ENCODE measurements around the gene NRXN3.

Gene NRXN3

DNA sequence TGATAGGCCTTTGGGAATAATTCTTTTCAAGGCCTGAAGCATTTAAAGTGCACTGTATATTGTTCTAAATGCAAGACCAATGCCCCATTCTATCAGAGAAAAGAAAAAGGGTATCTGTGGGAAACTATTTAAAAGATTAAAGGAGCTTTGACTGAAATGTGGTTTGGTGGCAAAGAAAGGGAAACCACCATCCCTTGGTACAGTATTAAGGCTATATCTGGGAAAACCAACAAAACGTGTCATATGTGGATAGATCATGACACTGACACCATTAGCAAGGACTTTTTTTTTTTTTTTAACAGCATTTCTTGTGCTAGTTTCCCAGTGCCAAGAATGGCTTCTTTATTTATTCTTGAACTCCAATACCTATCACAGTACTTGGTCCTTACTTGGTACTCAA, 1150.4 kb downstream of the NRXN3 start:
- DNase-seq (ENCODE audit: extremely low read depth, low read depth) = no peak

DNA sequence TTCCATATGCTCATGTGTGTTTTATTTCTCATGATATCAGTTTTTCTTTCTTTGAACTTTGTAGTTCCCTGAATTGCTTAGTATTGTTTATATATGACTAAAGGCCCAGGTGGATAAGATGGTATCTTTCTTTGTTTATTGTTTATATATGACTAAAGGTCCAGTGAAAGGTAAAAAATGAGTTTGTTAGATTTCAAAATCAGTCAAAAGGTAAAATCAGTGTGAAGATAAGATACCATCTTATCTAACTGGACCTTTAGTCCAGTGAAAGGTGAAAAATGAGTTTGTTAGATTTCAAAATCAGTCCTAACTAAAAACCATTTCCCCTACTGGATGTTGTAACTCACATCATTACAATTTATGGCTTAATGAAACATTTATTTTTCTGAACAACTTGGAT, 1150.9 kb downstream of the NRXN3 start:
- TF ChIP-seq, protein P1, sequence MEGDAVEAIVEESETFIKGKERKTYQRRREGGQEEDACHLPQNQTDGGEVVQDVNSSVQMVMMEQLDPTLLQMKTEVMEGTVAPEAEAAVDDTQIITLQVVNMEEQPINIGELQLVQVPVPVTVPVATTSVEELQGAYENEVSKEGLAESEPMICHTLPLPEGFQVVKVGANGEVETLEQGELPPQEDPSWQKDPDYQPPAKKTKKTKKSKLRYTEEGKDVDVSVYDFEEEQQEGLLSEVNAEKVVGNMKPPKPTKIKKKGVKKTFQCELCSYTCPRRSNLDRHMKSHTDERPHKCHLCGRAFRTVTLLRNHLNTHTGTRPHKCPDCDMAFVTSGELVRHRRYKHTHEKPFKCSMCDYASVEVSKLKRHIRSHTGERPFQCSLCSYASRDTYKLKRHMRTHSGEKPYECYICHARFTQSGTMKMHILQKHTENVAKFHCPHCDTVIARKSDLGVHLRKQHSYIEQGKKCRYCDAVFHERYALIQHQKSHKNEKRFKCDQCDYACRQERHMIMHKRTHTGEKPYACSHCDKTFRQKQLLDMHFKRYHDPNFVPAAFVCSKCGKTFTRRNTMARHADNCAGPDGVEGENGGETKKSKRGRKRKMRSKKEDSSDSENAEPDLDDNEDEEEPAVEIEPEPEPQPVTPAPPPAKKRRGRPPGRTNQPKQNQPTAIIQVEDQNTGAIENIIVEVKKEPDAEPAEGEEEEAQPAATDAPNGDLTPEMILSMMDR (IDR thresholded peaks at IDR 0.05; ENCODE audit: low read depth, low read length) = no peak
- no peak for DNase-seq (ENCODE audit: extremely low read depth, low read depth)

More for the DNA sequence above, 1150.4 kb downstream of the NRXN3 start:
- TF ChIP-seq, protein P1 (IDR thresholded peaks at IDR 0.05; ENCODE audit: low read depth, low read length) = no peak

DNA sequence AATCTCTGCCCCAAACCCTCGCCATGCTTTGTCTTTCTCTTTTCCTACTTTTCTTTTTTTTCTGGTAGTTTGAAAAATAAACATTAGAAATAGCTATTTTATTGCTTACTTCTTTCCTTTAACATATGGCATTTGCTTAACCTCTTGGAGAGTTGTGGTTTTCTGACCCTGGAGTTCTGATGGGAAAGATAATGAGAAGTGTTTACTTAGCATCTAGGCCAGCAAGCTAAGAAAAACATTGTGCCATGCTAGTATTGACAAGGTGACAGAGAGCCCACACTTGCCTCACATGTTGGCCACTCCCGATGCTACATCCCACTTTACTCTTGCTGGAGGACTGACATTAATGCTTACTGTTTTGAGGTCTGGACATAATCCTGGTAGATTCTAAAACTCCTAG, 1154.9 kb downstream of the NRXN3 start:
- DNase-seq (ENCODE audit: extremely low read depth, low read depth) = no peak

DNA sequence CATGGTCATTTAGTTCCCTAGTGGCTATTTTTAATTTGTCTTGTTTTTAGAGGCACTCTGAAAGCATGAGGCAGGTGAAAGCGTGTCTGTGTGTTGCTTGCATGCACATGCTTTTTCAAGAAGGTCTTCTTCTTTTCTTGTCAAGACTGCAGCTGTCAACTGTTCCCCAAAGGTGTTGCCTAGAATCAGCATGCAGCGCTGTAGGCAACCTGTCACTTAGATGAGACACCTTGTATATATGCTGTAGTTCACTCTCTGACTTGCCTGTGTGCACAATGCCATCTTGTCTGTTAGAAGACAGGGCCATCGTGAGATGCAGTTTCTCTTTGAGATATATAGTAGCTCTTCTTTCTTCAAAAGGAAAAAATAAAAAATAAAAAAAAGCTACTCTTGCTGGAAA, 1155.4 kb downstream of the NRXN3 start:
- TF ChIP-seq, protein P1 (IDR thresholded peaks at IDR 0.05; ENCODE audit: low read depth, low read length) = no peak
- no peak for DNase-seq (ENCODE audit: extremely low read depth, low read depth)

More for the DNA sequence above, 1154.9 kb downstream of the NRXN3 start:
- TF ChIP-seq, protein P1 (IDR thresholded peaks at IDR 0.05; ENCODE audit: low read depth, low read length) = no peak

DNA sequence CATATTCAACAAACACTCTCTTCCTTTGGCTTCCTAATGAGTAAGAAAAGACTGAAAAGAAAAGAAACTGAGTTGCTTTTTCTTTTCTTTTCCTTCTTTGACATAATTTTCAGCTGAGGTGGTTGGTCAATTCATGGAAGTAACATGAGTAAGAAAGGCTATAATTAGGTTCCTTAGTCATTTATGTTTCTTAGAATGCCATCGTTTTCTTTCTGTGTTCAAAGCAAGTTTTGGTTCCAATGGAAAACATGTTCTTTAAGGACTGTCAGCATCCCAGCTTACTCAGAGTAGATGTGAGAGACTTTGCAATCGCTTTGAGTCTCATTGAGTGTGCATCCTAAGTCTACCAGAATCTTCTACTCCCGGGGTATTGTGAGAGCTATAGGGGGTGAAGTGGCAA, 1158.7 kb downstream of the NRXN3 start:
- DNase-seq (ENCODE audit: extremely low read depth, low read depth) = no peak
- TF ChIP-seq, protein P1 (IDR thresholded peaks at IDR 0.05; ENCODE audit: low read depth, low read length) = no peak

DNA sequence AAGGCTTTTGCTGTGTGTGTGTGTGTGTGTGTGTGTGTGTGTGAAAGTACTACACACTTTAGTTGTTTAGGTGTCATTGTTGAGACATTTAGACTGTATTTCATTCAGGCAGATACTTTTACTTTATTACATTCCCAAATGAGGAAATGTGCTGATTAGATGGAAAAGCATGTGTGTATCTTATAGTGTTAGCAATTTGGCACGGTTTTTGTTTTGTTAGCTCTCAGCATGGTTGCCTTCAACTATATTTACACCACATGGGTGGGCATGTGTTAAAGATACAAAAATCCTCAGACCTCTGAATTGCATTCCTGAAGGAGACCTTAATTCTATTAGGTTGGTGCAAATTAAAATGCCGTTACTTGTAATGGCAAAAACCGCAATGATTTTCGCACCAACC, 1161.7 kb downstream of the NRXN3 start:
- DNase-seq (ENCODE audit: extremely low read depth, low read depth) = no peak
- TF ChIP-seq, protein P1 (IDR thresholded peaks at IDR 0.05; ENCODE audit: low read depth, low read length) = no peak

DNA sequence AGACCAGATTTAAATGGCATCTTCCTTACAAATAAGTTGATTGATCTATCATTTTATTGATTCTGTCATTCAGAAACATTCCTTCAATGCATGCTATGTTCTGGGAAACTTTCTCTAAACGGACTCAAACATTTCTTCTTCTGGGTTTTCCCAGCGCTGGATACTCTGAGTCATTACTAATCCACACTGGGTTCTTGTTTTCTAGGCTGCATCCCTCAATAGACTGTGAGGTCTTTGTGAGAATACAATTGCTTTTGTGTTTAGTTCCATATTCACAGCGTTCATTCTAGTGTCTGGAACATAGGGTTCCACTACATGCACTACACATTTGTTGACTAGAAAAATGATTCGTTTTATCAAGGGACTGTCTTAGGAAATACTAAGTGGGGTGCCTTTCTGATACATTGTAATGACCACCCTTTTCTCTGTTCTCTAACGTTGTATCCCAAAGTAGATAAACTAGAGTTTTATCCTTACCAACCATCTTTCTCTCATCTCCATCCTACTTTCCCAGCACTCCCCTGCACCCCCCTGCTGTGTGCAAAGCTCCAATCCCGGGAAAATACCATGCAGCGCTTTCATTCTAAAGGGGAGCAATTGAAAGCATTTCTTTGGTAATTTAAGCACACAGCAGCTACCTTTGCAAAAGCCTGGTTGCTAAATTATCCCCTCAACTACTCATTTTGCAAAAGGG, 1162.5 kb downstream of the NRXN3 start:
- TF ChIP-seq, protein P1 (IDR thresholded peaks at IDR 0.05; ENCODE audit: low read depth, low read length) = no peak
- DNase-seq (ENCODE audit: extremely low read depth, low read depth) = no peak
